Sciatic nerve (tissue), 2 donors: Measurements from ENCODE around the gene SLC35B2. TPM values are rescaled to one million over a fixed set of nuclear protein-coding genes. Genes with fewer than 3 reads are reported as not detected.

Source experiments
- ATAC-seq: fragments of 200-7000 bp; cut with Tn5 transposase; one replicate; pipeline ENCODE4 v1.9.1; 2020; ENCODE audit warnings: mild to moderate bottlenecking, moderate library complexity
- DNase-seq: peaks from one replicate; pipeline ENCODE4 v3.0.0-alpha.2; 2020; ENCODE audit warnings: low spot score
- intact Hi-C: fragments of 100-400 bp; cut with DNase I; formaldehyde crosslinking; loops from one replicate; pipeline ENCODE4 v1.14.2; 2022
- total RNA-seq: library from RNA; stranded (reverse); fragmentation: NEBNext Ultra II Directional; extraction: Animal tissue kit (Norgen Biotek cat#: 25700); gene quantifications from one replicate; pipeline ENCODE4 v1.2.1, GENCODE V29; 2021
- donor health status: DM: no; HTN: no; CAD: no.
- donor health status: DM: no; HTN: no; CAD: no.

The SLC35B2 gene
- total RNA-seq, 1 donor from 2014 or later: 26.8 TPM

DNA sequence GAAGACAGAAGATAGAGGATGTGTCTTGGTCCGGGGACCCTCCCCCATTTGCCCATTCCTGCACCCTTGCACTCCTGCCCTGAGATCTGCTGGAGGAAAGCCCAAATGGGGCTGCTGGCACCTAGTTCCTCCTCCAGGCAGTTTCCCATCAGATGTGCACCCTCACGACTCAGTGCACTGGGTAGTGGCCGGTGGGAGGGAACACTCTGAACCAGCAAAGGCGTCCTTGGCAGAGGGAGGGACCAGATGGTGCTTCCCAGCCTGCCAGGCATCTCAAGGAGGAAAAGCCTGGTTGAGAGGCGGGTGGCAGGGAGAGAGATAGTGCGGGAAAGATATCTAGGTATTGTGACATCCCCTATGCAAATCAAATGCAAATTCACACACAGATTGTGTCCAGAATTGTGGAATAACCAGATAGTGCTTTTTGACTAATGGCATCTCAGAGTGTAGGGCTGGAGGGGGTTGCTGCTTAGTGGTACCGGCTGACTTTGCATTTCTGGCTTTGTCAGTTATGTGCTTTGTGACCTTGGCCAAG lies 32.5 kb upstream of the SLC35B2 start:
- intact Hi-C loops: no loop called here
- ATAC-seq (no peak), DNase-seq (no peak)

DNA sequence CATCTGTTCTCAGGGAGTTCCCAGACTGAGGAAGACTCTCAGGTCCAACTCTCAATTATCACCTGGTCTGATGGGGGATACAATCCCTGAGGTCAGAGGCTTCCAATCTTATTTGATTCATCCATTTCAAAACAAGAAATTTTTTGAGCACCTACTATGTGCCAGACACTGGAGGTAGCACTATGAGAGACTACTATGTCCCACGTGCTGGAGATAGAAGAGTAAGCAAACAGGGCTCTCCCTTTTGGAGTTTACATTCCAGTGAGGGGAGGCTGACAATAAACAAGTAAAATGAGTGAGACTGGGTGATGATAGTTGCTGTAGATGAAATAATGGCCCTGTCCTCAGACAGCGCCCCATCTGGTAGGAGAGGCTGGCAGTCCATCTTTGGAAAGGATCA lies 29.4 kb upstream of the SLC35B2 start:
- ATAC-seq (no peak), DNase-seq (no peak)
- intact Hi-C loops: no loop called here

DNA sequence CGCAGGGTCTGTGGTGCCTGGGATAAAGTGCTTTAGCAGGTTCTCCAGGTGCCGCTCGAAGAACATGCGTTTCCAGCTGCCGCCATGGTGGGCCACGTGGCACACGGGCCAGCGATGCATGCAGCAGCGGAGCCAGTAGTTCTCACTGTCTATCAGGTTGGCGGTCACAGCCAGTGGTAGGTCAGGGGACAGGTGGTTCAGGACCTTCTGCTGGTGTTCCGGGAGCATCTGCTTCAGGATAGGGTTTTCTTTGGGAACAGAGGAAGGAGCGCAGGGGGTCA lies 28.9 kb upstream of the SLC35B2 start:
- intact Hi-C loops: no loop called here
- no peak for ATAC-seq
- DNase-seq: no peak

DNA sequence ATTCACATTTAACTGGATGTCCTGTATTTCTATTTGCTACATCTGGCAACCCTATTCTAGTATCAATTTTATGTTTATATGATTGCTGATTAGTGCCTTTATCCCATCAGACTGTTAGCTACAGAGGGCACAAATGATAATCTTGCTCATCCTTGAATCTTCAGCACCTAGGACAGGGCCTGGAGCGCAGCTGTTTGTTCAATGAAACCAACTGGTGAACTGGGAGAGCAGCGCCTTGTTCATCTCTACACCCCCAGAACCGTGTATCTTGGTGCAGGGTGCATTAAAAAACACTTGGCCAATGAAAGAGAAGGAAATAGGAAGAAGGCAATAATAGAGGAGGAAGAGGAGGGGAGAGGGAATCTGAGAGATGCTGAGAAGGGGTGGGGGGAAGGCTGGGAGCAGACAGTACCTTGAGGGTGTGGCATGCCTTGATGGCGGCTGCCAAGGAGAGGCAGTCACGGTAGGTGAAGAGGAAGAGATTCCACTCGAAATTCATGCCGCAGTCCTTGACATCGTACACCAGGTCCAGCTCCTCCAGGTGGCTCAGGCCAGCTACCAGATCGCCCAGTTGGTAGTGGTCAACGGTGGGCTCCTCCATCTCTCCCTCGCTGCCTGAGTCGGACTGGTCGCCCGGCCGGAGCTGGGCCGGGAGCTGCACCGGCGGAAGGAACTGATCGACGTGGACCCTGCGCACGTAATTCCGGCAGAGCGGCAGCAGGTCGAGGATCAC lies 28.4 kb upstream of the SLC35B2 start:
- intact Hi-C loops: no loop called here
- ATAC-seq (no peak), DNase-seq (no peak)

DNA sequence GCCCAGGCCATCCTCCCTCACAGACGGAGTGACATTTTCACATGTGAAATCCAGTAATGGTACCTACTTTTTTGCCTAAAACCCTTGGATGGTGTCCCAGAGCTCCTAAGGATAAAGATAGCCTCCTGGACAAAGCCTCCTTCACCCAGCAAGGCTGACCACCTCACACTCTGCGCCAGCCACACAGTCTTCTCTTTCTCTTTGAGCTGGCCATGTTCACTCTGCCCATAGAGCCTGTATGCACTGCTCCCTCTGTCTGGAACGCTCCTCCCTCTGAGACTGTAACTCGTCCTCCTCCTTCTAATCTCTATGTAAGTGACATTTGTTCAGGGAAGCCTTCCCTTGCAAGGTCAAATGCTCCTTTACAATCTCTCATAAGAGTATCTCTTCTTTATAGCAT lies 27.5 kb upstream of the SLC35B2 start:
- intact Hi-C loops: no loop called here
- DNase-seq: no peak

DNA sequence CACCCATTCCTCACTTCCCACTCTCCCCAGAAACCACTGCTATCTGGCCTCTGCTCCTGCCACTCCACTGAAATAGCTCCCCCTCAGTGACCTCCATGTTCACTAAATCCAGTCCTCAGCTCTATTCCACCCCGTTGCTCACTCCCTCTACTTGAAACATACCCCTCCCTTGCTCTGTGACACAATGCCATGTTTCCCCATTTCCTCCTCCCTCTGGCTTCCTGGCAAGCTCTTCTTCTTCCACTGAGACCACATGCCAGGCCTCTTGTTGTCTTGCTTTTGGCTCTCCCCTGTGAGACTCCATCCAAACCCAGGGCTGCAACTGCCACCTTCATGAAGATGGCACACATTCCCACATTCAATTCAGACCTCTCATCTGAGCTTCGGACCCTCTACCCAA lies 26.8 kb upstream of the SLC35B2 start:
- intact Hi-C loops: no loop called here
- ATAC-seq (no peak), DNase-seq (no peak)

More for the DNA sequence above, 27.5 kb upstream of the SLC35B2 start:
- ATAC-seq: no peak

DNA sequence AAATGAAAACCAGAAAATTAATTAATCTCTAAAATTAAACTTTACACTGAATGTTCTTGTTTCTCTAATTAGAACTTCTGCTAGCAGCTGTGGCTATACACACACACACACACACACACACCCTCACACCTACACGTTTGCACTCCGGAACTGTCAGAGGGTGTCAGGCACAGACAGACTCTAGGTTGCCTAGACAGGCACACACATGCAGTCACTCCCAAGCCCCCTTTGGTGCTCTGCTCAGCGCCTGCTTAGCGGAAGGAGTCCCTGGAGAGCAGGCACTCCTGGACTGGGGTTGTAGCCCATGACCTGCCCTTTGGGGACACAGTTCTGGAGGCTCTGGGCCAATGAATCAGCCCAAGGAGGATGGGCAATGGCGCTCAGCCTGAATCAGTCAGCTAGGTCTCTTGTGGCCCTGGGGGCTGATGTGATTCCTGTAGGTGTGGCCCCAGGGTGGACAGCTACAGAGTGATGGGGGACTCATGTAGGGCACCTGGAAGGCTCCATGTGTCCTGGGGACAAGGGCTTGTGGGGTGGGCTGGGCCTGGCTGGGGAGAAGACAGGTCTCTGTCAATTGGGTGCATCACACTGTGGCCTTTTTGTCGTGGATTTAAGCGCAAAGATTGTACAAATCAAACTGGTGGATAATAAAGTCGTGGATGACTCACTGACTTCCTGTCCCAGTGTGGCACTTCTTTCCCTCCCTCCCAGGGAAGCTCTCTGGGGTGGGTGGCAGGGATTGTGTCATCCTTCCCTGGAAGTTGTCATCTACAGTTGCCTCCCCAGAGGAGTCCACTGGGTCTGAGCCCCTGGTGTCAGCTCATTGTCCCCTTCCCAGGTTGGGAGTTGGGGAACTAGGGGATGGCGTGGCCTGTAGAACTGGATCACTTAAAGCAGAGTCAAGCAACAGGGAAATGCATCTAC lies 21.7 kb upstream of the SLC35B2 start:
- ATAC-seq (no peak), DNase-seq (no peak)
- intact Hi-C loops: no loop called here

DNA sequence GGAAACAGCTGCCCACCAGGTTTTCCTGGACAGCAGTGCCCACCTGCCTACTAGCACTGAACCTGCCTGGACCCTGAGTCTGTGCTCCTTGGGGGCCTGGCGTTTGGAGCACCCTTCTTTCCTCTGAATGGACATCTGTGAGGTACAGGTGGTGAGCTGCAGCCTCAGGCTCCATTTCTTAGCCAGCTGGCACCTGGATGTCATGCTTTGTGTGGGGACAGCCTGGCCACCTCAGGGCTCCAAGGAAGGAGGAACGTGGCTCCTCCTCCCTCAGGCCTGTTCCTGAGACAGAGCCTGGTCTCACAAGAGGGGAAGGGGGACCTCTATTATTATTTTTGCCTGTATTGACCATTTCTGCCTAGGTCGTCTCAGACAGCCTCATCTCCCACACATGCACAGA lies 21.0 kb upstream of the SLC35B2 start:
- ATAC-seq (no peak), DNase-seq (no peak)
- intact Hi-C loops: no loop called here

DNA sequence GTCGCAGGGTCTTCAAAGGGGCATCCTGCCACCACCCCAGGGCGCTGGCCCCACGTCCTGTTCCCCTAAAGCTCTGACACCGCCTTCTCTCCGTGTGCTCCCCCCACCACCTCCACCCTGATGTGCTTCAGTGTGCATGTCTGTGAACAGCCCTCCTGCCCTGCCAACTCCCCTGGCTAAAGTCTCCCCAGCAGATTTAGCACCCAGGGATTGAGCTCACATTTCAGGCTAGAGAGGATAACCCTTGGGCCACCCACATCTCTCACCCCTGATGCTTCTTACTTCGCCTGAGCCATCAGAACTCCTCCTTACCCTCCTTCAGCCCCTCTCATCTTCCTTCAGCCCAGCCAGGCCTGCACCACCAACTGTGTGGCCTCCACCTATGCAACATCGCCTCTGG lies 20.4 kb upstream of the SLC35B2 start:
- DNase-seq (no peak), ATAC-seq (no peak)
- intact Hi-C loops: no loop called here

DNA sequence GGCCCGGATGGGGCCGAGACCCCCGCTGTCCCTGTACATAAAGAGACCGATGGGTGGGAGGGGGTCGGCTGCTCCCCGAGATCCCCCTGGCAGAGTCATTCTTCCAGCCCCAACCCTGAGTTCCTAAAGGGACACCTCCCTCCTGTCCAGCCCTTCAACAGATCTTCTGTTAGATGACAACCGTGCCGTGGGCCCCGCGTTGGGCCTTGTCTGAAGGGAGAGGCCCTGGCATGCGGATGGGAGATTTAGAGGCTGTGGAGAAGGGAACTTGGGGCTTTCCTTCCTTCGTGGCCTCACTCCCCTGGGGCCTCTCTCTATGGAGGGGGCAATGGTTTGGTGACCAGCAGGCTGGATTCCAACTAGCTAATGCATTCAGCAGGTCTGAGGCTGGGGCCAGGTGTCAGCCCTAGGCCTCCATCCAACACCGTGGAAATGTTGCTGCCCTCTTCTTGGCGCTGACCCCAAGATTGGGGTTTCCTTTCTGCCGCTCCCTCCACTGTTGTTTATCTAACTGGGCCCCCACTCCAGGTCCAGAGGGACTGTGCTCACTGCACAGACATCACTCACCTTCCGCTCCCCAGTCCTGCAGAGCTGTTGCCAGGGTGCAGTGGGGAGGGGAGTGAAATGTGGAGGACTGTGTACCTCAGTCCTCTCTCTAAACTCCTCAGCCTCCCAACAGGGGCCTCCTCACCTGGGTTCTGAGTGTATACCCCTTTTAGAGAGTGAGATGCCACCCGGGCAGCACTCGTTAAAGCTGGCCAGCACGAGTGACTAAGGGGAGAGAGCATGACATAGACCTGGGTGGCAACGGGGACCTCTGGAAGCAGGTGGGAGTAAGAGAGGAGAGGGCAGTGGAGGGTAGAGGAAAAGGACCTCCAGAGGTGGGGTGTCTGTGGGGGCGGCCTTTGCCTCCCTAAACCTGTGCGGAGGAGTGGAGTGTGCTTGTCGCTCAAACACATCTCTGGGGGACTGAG lies 19.6 kb upstream of the SLC35B2 start:
- ATAC-seq (no peak), DNase-seq (no peak)
- intact Hi-C loops: no loop called here

DNA sequence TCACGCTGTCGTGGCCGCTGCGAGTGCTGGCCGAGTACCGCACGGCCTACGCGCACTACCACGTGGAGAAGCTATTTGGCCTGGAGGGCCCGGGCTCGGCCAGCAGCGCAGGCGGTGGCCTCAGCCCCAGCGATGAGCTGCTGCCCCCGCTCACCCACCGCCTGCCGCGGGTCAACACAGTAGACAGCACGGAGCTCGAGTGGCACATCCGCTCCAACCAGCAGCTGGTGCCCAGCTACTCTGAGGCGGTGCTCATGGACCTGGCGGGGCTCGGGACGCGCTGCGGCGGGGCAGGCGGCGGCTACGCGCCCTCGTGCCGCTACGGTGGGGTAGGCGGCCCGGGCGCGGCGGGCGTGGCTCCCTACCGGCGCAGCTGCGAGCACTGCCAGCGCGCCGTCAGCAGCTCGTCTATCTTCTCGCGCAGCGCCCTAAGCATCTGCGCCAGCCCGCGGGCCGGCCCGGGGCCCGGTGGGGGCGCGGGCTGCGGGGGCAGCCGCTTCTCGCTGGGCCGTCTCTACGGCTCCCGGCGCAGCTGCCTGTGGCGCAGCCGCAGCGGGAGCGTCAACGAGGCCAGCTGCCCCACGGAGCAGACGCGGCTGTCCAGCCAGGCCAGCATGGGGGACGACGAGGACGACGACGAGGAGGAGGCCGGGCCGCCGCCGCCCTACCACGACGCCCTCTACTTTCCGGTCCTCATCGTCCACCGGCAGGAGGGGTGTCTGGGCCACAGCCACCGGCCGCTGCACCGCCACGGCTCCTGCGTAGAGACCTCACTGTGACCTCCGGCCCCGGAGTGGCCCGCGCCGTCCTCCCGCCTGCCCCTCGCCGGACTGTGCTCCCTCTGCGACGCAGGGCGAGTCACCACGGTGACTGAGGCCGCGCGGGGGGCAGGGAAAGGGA lies 18.7 kb upstream of the SLC35B2 start:
- no peak for DNase-seq
- intact Hi-C loops: no loop called here
- ATAC-seq: no peak

DNA sequence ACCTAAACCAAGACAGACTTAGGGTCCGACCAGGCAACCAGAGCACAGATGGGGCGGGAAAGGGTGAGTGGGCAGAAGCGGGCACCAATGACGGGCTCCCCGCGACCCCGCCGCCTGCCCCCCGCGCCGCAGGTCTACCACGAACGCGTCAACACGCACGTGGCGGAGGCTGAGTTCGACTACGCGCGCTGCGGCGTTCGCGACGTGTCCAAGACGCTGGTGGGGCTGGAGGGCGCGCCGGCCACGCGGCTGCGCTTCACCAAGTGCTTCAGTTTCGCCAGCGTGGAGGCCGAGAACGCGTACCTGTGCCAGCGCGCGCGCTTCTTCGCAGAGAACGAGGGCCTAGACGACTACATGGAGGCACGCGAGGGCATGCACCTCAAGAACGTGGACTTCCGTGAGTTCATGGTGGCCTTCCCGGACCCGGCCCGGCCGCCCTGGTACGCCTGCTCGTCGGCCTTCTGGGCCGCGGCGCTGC lies 18.0 kb upstream of the SLC35B2 start:
- intact Hi-C loops: no loop called here
- ATAC-seq (no peak), DNase-seq (no peak)

DNA sequence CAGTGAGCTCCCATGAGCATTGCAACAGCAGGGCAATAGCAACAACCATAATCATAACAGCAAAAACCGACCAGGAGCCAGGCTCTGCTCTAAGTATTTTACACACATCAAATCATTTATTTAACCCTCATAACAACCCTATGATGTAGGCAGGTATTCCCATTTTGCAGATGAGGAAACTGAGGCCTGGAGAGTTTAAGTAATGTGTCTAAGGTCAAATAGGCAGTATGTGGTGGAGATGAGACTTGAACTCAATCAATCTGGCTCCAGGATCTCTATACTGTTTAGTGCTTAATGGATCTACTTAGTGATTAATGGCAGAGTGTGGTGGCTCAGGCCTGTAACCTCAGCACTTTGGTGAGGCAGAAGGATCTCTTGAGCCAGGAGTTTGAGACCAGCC lies 16.3 kb upstream of the SLC35B2 start:
- DNase-seq (no peak), ATAC-seq (no peak)
- intact Hi-C loops: no loop called here

DNA sequence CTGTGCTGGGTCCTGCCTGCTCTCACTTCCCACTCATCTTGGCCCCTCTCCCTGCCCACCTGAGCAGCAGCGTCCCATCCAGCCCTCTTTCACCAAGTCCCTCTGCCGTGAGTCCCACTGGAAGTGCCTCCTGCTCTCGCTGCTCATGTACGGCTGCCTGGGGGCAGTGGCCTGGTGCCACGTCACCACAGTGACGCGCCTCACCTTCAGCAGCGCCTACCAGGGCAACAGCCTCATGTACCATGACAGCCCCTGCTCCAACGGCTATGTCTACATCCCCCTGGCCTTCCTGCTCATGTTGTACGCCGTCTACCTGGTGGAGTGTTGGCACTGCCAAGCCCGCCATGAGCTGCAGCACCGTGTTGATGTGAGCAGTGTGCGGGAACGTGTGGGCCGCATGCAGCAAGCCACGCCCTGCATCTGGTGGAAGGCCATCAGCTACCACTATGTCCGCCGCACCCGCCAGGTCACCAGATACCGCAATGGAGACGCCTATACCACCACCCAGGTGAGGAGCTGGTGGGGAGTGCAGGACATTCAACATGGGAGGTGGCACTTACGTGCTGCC lies 15.8 kb upstream of the SLC35B2 start:
- DNase-seq (no peak), ATAC-seq (no peak)
- intact Hi-C loops: no loop called here

DNA sequence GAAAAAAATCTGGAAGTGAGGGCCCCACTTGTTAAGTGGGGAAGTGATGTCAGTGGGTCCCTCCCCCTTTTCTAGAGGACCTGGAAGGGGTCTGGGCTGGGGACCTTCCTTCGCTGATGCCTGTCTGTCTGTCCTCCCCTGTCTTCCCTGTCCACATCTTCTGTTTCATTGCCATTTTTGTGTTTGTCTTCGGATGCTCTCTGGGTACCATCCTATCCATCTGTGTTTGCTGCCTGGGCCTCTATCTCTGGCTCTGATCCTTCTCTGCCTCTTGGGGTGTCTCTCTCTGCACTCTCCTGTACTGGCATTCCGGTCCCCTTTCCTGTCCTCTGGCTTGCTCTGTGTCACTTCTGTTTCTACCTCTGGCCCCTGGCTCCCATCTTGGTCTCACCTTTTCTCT lies 15.2 kb upstream of the SLC35B2 start:
- no peak for DNase-seq
- no peak for ATAC-seq
- intact Hi-C loops: no loop called here

DNA sequence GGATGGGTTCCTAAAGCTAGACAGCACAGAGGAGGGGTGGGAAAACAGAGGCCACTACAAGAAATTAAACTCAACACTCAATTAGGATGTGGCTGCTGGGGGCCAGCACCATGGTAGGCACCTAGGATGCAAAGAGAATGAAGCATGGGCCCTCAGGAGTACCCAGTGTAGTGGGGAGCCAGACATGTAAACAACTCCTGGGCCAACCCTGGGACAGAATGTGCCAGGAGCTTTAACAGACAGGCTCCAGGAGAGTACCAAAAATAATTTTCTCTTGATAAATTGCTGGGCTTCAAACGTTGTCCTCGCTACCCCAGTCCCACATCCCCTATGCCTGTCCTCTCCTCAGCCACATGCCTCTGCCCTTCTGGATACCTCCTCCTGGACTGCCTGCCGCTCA lies 14.6 kb upstream of the SLC35B2 start:
- intact Hi-C loops: no loop called here
- ATAC-seq (no peak), DNase-seq (no peak)

DNA sequence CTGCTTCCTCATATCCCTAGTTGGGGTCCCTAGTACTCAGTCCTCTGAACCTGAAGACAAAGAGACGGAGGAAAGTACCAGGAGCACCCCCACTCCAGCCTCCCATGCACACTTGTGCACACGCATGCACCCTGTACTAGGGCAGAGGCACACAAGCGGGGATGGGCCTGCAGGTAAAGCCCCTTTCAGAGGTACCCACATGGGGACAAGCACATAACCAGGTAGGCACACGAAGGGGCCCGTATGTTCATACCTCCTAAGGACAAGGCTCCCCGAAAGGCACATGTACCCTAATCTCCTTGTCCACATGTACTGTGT lies 14.0 kb upstream of the SLC35B2 start:
- ATAC-seq (no peak), DNase-seq (no peak)
- intact Hi-C loops: no loop called here
